ENCODE measurements around the gene COPG2.

The COPG2 gene

GRCh38 chr7:130463553-130464434 lies 204.8 kb downstream of the COPG2 start:
- no peak for DNase-seq

DNA sequence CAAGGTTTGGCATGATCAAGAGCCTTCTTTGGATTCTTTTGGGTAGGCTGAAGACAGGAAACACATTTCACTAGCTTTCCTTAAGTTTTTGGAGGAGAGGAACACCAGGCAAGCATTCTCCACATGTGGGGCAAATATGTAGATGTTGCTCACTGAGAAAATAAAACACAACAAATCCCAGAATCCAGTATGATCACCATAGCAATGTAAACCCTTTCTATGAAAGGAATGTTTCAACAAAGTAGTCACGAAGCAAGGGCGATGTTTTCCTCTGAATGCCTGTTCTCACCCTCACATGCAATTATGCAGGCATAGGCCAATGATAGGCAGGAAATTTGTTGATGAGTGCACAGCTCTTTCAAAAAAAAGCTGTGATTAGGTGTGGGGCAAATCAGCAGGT lies 207.3 kb downstream of the COPG2 start:
- no peak for DNase-seq

DNA sequence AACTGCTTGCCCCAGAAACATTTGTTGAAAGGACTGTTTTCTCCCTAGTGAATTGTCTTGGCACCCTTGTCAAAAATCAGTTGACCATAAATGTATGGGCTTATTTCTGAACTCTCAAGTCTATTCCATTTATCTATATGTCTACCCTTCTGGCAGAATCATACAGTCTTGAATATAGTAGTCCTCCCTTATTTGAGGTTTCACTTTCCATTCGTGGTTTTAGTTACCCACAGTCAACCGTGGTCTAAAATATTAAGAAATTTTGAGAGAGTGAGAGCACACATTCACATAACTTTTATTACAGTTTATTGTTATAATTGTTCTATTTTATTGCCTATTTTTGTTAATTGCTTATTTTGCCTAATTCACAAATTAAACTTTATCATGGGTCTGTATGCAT lies 210.3 kb downstream of the COPG2 start:
- DNase-seq: no peak

All from NCI-H524 (cell line).